Right ventricle myocardium superior (tissue), 1 donor: ENCODE results near the gene GGA1. TPM values are rescaled to one million over a fixed set of nuclear protein-coding genes. Genes with fewer than 3 reads are reported as not detected.

ENCODE experiments used
- ATAC-seq: fragments of 200-7000 bp; cut with Tn5 transposase; one replicate; pipeline ENCODE4 v1.9.1; 2020; ENCODE audit warnings: mild to moderate bottlenecking; ENCODE audit not compliant: poor library complexity
- DNase-seq: peaks from one replicate; pipeline ENCODE4 v3.0.0-alpha.2; 2020
- intact Hi-C: fragments of 100-400 bp; cut with DNase I; formaldehyde crosslinking; loops from one replicate; pipeline ENCODE4 v1.11.2; 2022
- total RNA-seq: library from RNA; stranded (reverse); fragmentation: NEBNext Ultra II Directional; extraction: Animal tissue kit (Norgen Biotek cat#: 25700); gene quantifications from one replicate; pipeline ENCODE4 v1.2.1, GENCODE V29; 2021
- donor health status: DM: no; HTN: yes; CAD: no; lungs with severe emphysema.

The GGA1 gene
- total RNA-seq, 1 donor from 2014 or later, result 22.3 TPM

DNA sequence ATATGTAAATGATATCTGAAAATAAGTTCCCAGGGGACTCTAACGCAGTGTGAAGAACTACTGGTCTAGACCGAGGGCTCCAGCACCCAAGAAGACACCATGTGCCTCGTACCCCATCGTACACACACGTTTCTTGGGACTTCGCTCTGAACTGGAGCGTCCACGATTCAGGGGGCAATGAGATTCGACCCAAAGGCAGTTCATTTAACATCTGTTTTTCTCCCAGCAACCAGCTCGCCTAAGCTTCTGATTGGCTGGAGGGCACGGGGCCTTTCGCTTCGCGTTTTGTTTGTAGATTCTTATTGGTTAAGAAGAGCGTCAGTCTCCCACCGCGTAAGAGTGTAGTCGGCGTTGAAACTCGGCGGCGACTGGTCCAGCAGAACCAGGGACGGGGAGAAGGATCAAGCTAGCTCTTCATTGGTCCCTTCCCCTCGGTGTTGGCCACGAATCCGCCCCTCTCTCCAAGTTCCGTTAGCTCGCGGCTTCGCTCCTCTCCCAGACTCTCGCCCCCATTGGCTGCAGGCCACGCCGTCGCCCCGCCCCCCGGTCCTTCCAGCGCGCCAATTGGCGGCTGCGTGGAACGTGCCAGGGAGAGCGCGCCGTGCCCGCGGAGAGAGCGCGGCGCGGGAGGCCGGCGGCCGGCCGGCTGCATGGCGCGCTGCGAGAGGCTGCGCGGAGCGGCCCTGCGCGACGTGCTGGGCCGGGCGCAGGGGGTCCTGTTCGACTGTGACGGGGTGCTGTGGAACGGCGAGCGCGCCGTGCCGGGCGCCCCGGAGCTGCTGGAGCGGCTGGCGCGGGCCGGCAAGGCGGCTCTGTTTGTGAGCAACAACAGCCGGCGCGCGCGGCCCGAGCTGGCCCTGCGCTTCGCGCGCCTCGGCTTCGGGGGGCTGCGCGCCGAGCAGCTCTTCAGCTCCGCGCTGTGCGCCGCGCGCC, 49.8 kb downstream of the GGA1 start, which contains the start of gene PDXP:
TSS of gene PDXP (plus strand) at position 591 of the 933 bp plus-strand sequence. CDS start at position 651, 60 bp downstream.
- intact Hi-C loops, result no loop called here
- peak; percentile 99 for DNase-seq
- ATAC-seq, result peak; percentile 95

DNA sequence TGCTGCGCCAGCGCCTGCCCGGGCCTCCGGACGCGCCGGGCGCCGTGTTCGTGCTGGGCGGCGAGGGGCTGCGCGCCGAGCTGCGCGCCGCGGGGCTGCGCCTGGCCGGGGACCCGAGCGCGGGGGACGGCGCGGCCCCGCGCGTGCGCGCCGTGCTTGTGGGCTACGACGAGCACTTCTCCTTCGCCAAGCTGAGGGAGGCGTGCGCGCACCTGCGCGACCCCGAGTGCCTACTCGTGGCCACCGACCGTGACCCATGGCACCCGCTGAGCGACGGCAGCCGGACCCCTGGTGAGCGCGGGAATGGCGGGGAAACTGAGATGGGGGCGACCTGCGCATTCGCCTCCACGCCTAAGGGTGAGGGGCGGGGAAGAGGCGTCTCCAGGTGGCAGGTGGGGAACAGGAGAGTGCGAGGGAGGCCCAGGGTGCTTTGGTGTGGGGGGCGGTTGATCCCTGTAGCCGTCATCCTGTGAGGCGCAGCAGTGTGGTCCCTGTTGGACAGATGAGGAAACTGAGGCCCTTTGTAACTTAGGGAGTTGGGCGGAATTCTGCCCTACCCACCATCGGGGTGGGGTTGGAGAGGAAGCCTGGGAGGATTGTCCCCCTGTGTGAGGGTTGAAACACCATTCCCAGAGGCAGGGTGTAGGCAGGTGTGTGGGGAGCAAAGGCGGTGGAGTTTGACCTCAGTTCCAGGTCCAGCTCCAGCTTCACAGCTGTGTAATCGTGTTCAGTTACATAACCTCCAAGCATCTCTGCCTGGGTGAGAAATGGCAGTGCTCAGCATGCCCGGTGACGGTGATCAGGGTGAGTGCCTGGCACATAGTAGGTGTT, 50.6 kb downstream of the GGA1 start:
- no peak for ATAC-seq
- intact Hi-C loops, result no loop called here
- DNase-seq, result no peak

DNA sequence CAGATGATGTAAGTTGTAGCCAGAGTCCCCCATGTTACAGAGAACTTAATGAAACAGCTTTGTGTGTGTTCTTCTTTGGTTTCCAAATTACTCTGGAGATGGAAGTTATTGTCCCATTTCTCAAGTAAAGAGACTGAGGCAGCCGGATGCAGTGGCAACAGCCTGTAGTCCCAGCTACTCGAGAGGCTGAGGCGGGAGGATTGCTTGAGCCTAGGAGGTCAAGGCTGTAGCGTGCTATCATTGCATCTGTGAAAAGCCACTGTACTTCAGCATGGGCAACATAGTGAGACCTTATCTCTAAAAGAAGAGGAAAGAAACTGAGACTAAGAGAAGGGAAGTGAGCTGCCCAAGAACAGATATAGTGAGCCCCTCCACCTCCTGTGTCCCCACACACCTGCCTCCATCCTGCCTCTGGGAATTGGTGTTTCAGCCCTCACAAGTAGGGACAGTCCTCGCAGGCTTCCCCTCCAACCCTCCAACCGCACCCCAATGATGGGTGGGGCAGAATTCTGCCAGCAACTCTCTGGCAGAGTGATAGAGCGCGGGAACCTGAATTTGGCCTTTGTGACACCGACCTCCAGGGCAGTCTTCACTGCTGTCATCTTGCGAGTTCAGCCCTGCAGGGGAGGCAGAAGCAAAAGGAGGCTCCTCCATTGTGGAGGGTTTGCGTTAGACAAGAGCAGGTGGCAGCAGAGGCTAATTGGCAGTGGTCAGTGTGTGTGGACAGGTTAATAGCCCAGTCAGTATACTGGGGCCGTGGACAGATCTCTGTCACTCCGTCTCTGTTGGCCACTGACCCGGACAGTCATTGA, 51.5 kb downstream of the GGA1 start:
- intact Hi-C loops, result no loop called here
- no peak for DNase-seq
- ATAC-seq, result no peak

DNA sequence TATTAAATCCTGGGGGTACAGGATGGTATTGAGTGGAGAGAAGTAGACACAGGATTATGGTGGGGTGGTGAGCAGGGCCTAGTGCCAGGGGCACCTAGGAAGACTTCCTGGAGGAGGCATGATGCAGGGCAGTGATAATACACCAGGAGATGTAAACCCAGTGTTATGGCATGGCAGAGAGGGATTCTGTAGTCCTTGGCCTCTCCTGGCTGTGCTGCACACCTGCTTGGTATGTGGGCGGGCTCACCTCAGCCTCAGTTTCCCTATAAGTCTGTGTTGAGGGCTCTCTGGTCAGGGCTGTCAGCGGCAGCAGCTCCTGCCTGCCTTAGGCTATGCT, 52.0 kb downstream of the GGA1 start:
- intact Hi-C loops, result no loop called here
- ATAC-seq, result no peak
- no peak for DNase-seq

DNA sequence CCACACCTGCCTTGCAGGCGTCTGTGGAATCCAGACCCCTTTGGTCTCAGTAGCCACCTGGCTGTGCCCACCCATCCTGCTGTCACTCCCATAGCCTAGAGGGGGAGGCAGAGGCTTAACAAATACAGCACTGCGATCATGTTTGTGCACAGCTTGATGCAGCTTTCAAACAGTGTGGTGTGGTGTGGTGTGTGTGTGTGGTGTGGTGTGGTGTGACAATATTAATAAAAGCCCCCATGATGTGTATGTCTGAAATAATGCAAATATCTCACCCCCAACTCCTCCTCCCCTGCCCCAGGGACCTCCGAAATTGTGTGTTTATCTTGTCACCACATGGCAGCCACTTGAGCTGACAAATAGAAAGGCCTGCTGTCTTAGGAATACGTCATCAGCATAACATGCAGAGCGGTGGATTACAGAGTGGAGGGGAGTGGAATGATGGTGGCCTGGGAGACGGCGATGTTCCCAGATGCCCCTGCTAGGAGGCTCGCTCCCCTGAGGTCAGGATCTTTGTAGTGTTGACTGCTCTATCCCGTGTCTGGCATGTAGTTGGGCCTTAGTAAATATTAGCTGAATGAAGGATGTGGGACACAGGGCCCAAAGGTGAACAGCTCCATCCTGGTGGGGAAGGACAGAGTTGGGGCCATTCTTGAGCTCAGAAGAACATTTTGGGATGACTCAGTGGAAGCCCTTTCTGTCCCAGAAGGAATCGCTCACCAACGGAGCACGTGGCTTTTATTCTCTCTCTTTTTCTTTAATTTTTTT, 52.7 kb downstream of the GGA1 start:
- DNase-seq, result no peak
- peak; percentile 36 for ATAC-seq
- intact Hi-C loops, result no loop called here

DNA sequence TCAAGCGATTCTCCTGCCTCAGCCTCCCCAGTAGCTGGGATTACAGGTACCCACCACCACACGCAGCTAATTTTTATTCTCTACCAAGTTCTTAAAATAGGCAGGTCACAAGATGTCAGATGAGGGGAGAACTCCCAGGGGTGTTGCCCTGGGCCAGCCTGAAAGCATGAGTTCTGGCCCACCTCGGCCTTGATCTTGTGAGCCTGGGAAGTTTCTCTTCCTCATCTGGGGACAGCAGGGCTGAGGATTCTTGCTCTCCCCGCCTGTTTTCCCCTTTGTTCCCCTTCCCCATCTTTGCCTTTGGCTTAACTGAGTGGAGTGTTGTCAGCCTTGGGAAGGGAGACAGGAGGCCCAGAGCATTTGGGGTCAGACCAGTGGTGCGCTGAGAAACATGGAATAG, 53.4 kb downstream of the GGA1 start:
- intact Hi-C loops, result no loop called here
- DNase-seq (no peak), ATAC-seq (no peak)

DNA sequence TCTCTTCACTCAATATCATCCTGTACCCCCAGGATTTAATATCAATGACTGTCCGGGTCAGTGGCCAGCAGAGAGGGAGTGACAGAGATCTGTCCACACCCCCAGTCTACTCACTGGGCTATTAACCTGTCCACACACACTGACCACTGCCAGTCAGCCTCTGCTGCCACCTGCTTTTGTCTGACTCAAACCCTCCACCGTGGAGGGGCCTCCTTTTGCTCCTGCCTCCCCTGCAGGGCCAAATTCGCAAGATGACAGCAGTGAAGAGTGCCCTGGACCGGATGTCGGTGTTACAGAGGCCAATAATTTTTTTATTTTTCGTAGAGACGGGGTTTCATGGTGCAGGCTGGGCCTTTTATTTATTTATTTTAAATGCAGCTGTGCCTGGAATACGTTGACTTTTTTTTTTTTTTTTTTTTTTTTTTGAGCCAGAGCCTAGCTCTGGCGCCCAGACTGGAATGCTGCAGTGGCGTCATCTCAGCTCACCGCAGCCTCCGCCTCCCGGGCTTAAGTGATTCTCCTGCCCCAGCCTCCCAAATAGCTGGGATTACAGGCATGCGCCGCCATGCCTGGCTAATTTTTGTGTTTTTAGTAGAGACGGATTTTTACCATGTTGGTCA, 55.0 kb downstream of the GGA1 start:
- intact Hi-C loops, result no loop called here
- ATAC-seq, result no peak
- no peak for DNase-seq

DNA sequence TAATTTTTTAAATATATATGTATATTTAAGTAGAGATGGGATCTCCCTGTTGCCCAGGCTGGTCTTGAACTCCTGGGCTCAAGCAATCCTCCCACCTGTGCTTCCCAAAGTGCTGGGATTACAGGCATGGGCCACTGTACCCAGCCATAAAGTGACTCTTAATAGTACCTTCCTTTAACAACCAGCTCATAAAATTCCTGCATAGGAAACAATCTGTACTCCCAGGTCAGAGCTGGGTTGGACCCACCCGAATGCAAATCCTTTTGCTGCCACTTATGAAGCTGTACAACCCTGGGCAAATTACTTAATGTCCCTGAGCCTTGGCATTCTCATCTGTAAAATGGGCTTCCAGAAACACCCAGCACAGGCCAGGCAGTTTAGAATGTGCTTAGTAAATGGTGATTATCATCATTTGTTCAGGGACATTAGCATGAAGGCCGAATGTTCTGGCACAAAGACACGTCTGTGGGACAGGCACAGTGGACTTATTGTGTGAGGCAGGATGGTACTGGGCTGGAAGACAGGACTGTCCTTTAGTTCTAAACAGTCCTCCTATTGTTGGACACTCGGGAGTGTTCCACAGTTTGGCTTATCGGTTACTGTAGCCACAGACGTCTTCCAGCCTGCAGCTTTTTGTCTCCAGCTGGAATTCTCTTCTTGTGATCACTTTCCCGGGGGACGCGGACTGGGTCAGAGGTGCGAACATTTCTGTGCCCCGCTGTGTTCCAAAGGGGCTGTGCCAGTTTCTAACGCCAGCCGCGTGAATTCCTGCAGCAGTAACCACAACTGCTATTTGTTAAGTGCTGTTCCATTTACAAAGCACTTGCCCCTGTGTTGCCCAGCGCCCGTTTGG, 55.8 kb downstream of the GGA1 start:
- no peak for DNase-seq
- ATAC-seq, result no peak
- intact Hi-C loops, result no loop called here

DNA sequence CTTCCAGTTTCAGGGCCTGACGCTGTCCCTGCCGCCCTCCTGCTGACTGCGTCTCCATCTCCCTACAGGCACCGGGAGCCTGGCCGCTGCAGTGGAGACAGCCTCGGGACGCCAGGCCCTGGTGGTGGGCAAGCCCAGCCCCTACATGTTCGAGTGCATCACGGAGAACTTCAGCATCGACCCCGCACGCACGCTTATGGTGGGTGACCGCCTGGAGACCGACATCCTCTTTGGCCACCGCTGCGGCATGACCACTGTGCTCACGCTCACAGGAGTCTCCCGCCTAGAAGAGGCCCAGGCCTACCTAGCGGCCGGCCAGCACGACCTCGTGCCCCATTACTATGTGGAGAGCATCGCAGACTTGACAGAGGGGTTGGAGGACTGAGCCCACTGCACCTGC, 56.9 kb downstream of the GGA1 start:
- intact Hi-C loops, result no loop called here

DNA sequence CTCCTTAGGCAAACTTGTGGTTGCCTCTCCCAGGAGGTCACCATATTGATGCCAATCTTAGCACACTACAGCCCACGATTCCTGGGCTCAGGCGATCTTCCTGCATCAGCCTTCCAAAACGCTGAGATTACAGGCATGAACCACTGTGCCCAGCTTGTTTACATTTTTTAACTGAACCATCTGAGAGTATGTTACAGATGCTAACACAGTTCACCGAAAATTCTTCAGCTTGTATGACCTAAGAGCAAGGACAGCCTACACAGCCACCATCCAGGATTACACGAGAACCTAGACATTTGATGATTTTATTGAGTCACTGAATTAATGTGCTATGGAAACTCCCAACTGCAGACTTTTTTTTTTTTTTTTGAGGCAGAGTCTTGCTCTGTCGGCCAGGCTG, 61.0 kb downstream of the GGA1 start:
- intact Hi-C loops, result no loop called here
- DNase-seq (no peak), ATAC-seq (no peak)

More for the DNA sequence above, 56.9 kb downstream of the GGA1 start:
- no peak for ATAC-seq
- DNase-seq, result no peak

DNA sequence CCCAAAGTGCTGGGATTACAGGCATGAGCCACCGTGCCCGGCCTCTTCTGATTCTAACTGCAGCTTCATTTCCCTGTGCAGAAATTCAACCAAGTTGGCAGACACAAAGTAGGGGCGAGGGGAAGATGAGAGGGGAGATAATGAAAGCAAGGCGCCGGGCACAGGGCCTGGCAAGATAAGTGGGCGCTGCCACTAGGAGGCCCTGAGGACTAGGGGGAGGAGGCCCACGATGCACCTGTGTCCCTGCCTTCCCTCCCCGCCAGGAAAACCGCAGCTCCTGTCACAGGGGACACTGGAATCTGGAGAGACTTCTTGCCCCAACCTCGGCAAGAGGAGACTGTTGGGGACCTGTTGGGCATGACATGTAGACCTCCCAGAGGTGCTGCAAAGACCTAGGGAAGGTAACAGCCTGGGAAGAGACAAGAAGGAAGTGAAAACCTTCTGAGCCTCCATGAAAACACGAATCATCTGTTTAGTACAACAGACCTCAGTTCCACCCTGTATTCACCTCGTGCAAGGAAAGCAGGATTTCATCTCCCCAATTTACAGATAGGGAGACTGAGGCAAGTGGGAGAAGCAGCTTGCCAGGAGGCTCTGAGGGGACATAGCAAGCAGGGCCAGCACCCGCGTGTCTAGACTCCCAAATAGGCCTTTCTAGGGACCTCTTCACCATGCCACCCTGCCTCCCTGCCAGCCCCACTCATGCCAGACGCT, 63.7 kb downstream of the GGA1 start:
- intact Hi-C loops, result no loop called here
- ATAC-seq (no peak), DNase-seq (no peak)

DNA sequence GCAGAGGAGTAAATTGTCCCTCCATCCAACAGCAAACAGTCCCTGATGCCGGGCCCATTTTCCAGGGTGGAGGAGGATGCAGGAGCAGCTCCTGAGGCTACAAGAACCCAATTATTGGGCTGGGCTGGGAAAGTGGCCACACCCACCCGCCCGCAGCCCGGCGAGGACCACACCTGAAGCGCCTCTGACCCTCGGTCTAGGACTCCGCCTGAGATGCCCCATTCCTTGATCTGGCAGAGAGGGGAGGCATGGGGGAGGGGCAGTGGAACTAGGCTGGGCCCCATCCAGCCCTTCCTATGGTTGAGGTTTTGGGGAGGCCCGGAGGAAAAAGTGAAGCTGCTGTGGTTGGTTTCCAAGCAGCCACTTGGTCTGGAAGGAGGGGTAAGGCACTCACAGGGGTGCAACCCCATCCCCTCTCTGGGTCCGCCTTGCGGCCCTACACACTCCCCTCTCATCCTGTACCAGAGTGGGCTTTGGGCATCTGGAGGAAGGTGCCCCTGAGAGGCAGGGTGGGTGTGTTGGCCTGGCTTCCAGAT, 64.4 kb downstream of the GGA1 start:
- no peak for DNase-seq
- intact Hi-C loops, result no loop called here

DNA sequence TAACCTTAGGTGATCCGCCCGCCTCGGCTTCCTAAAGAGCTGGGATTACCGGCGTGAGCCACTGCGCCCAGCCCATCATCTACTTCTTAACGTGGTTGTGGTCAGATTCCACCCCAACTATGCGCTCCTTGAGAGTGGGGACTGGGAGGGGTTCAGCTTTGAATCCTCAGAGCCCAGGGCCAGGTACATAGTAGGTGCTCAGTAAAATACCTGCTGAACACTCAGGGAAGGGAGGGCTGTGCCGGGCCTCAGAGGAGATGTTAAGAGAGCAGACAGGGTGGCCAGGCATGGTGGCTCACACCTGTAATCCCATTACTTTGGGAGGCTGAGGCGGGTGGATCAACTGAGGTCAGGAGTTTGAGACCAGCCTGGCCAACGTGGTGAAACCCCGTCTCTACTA, 65.6 kb downstream of the GGA1 start:
- no peak for ATAC-seq
- no peak for DNase-seq
- intact Hi-C loops, result no loop called here

More for the DNA sequence above, 64.4 kb downstream of the GGA1 start:
- ATAC-seq, result no peak

DNA sequence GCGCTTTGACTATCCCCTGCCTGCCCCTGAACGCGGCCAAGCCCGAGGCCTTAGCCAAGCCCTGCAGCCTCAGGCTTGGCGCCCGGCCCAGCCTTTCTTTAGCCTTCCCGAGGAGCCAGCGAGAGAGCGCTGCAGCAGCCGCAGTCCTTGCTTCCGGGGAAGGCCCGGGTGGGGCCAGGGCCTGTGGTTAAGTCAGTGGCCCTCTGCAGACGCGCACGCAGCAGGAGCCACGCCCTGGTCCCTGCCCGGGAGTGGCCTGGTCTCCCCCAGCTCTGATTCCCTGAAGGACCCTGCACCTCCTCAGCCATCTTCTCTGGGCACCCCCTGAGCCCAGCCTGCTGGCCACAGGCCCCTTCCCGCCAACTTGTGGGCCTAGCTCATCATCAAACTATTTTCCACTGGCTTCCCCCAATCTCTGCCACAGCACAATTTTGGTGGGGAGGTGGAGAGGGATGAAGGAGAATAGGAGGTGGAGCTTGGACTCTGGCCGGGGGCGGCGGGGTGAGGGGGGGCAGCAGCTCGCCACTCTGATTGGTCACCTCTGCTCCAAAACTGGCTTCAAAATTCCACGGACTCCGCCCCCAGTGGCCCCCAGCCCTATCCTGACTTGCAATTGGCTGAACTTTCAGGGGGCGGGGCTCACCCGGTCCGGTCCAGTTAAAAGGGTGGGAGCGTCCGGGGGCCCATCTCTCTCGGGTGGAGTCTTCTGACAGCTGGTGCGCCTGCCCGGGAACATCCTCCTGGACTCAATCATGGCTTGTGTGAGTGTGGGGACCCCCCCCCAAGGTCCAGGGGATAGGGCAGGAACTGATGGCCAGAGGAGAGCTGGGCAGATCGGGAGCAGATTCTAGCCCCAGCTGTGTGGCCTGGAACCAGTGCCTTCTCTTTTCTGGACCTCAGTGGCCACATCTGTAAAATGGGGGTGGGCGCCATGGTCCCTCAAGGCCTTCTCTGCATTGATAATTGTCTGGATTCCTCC, 66.6 kb downstream of the GGA1 start, which contains the start of gene LGALS1:
TSS of gene LGALS1 (plus strand) at position 686 of the 979 bp plus-strand sequence. CDS start at position 753, 67 bp downstream.
- intact Hi-C loops, result no loop called here
- ATAC-seq, result peak; percentile 88
- DNase-seq, result peak; percentile 99
